ENCODE results near the gene PLCH1.

GRCh38 chr3:155441026-155441425 lies 303.8 kb downstream of the PLCH1 start:
- no peak for TF ChIP-seq POLR2AphosphoS5 (IDR thresholded peaks at IDR 0.05; ENCODE audit: borderline replicate concordance, low read depth, low read length)
- TF ChIP-seq EZH2 (IDR thresholded peaks at IDR 0.05), result no peak
